GM19099 (cell line): ENCODE data around the gene ELK4.

Experiments
- POLR2A ChIP-seq: IDR thresholded peaks from 3 replicates; pipeline ENCODE4 v1.6.1; 2011; ENCODE audit warnings: low read depth; ENCODE audit not compliant: insufficient read length; ENCODE audit errors: extremely low read depth

Gene ELK4

DNA sequence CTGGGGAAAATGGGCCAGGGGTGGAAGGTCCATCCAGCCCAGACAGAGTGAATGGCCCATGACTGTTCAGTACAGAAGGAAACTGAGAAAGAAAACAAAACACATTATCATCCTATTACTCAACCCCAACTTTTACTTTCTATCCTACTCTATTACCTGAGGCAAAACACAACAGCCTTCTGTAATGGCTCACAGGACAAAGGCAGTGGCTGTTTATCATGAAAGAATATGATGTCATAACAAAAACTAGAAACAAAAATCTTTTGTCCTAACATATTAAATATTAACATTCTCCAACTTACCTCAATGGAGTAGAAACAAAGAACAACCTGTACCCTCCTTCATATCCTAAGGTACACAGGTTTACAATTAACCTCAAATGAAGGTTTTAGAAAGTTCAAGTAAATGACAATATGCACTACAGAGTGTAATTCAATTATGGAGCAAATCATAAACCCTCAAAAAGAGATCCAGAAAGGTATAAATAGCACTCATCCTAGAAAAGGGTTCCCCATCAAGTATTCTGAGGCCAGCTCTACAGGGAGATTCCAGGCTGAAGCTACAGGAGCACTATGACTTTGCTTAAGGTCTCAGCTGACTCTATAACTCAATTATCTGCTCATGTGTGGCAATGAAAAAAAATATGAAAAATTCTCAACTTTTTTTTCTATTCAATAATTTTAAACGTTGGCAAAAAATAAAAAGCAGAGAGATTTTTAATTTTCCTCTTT, 15.1 kb downstream of the ELK4 start:
- TF ChIP-seq POLR2A: no peak

DNA sequence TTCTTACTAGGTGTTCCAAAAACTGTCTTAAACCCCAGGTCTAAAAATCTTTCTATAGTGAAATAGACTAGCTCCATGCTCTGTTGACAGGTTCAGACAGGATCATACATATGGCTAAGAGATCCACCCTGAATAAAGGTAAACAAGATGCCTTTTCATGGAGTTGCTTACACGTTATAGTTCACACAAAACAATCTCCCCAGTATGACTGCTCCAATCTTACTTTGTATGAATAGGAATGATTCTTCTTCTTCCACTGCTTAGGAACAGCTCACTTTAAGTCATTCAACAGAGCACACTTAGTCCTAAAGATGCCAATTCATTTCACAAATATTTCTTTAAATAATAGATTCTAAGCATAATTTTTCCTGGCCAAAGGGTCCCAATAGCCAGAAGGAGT, 16.0 kb downstream of the ELK4 start:
- no peak for TF ChIP-seq POLR2A

GRCh38 chr1:205613854-205614412, 17.9 kb downstream of the ELK4 start:
- TF ChIP-seq POLR2A: no peak

- no peak for TF ChIP-seq POLR2A
Observed at GRCh38 chr1:205612556-205612955, 19.3 kb downstream of the ELK4 start.

- no peak for TF ChIP-seq POLR2A
Observed at GRCh38 chr1:205612104-205612503, 19.7 kb downstream of the ELK4 start.

- TF ChIP-seq POLR2A: no peak
Observed at GRCh38 chr1:205610901-205611466, 20.8 kb downstream of the ELK4 start.

DNA sequence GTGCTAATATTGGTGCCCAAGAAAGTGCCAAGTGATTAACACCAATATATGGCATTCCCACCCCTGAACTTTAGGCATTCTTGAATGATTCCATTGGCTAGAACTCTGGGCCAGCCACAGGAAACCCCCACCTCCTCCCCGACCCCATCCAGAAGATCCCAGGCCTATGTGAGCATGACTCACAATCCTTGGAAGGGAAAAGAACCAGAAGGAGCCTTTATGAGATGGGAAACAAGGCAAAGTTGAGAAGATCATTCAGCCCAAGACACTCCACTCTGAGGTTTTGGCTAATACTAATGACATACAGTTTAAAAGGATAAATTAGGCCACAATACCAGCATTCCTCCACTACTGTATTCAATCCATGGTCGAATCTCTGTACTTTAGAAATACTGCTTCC, 21.8 kb downstream of the ELK4 start:
- TF ChIP-seq POLR2A: no peak

DNA sequence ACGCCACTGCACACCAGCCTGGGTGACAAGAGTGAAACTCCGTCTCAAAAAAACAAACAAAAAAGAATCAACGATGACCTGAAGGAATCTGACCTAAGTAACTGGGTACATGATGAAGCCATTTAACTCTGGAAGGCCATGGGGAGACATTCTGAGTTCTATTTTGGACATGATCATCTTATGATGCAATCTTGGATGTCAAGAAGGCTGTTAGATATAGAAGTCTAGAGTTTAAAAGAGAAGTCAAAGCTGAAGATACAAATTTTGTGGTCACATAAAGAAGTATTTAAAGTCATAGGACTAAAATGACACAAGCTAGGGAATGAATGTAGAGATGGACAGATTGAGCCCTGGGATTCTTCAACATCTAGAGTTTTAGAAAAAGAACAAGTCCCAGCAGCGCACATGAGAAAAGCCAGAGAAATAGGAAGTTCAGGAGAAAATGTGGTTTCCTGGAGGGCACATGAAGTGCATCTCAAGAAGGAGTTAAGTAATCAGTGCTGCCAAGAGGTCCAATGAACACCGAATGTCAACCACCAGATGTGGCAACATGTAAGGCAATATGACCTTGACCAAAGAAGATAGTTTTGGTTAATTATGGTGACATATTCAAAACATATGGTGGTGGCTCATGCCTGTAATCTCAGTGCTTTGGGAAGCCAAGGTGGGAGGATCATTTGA, 26.8 kb downstream of the ELK4 start:
- no peak for TF ChIP-seq POLR2A

DNA sequence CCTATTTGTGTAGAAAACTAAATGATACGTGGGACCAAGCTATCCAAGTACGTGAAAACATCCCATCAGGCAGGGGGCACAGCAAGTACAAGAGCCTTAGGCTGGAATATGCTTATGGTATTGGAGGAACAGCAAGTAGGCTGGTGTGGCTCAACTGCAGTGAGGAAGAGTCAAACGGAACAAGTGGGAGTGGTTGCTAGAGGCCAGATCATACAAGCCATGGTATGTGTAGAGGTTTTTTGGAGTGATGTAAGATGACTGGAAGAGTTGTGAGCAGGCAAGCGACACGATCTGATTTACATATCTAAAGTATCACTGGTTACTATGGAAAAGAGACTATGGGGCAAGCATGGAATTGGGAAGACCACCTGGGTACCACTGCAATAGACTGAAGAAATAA, 27.8 kb downstream of the ELK4 start:
- TF ChIP-seq POLR2A: no peak

- no peak for TF ChIP-seq POLR2A
Observed at GRCh38 chr1:205601205-205601604, 30.6 kb downstream of the ELK4 start.

DNA sequence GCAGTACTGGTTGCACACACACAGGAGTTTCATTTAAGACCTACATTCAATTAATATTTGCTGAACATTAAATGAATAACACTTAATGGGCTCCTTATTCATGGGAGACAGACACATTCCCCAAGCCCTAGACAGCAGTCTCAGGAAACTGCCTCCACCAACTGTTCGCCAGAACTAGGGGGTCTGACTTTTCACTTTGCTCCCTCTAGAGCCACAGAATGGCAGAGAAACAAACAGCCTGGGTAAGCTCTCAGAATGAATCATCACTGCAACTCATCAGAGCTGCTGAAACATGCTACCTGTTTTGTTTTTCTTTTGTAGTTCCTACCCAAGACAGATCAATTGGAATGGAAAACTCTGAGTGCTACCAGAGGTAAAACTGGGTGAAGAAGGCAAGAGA, 31.7 kb downstream of the ELK4 start:
- TF ChIP-seq POLR2A: no peak

DNA sequence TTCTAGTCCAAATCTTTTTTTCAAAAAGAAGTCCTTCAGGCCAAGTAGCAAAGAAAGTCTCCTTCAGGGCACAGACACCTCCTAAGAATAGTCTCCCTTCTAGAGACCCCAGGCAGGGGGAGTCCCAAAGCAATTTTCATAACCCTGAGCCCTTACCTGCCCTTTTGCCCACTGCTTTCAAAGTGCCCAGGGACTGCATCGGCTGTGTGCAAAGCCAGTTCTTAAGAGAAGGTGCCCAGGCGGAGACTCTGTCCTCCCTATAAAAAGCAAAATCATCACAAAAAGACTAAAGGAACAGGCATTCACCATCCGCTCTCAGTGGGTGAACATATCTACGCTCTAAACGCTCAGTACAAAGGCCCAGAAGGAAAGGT, 32.2 kb downstream of the ELK4 start:
- TF ChIP-seq POLR2A: no peak

DNA sequence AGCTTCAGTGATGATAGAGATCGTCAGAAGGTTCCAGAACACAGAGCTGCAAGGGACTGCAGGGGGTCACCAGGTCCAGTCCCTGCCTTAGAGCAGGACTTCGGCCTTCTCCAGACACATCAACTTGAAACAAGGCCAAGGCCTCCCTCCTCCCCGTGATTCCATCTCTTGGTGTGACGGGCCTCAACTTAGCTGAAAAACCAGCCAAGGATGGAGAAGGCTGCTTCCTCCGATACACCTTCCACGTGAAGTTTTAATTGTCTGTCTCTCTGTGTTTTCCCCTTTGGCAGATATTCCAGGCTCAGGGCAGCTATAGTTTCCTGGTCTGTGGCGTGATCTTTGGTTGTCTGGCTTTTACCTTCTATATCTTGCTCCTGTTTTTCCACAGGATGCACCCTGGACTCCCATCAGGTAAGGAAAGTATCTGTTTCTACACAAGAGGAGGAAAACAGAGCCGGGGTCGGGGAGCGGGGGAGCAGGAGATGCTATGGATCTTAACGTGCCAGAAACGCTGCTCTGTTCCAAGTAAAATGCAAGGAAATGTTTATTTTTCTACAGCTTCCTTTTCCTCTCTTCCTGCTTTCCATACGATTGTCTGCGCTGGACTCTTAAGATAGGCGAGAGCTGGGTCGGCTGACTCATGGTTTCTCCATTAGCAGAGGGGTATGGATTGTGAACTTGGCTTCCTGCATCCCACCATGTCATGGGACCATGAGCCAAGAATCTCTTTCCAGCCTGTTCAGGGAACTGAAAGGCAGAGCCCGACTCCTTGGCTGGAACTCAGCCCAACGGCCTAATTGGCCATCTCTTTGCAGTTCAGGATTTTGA, 32.8 kb downstream of the ELK4 start:
- TF ChIP-seq POLR2A: no peak

DNA sequence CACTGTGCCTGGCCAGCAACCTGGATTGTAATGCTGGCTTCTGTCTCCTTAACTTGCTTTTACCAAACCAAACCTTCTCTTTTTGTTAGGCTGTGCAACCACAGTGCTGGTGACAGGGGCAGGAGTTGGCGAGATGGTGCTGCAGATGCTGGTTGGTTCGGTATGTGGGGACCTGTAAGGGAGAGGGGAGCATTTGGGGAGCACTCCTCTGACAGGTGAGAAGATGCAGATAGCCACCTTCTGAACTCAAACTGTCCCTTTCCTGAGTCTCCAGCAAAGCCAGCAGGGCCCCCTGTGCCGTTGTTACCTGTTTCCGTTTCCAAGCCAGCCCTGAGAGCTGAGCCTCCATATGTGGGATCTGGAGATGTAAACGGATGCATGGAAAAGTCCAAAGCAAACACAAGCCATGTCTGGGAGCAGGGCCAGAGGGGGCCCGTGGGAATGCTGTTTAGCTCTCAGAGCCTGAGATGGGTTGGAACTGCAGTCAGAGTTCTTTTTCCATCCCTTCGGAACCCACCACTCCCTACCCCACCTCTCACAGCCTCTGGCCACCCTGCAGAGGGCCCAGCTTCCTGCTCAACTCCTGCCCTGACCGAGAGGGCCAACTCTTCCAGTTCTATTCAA, 34.0 kb downstream of the ELK4 start:
- TF ChIP-seq POLR2A: no peak

DNA sequence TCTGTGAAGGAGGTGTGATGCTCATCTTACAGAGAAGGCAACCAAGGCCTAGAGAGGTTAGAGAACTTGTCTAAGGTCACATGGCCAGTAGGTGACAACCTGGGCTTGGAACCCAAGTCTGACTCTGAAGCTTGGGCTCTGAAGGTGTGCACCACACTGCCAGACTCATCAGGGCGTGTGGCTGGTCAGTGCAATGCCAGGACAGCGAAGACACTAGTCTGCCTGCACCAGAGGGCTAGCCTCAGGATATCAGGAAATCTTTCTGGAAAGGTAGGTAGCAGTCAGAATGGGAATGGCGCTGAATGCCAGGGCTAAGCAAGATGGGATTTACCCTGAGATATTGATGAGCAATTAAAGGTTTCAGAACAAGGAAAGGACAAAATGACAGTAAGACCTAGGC, 34.9 kb downstream of the ELK4 start:
- no peak for TF ChIP-seq POLR2A

DNA sequence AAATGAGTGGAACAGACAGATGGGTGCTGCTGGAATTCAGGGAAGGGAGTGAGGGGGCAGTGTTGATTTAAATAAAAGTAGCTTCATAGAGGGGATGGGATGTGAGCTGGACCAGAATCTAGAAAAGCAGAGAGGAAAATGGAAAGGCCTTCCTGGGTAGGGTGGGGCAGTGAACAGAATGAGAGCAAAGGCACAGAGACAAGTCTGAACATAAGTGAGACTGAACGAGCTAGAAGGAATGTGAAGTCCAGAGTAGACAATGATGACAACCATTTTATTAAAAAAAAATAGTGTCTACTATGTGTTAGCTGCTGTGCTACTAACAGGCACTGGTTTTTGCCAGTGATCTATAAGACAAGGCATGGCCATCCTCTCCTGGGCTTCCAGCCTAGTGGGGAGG, 36.0 kb downstream of the ELK4 start:
- no peak for TF ChIP-seq POLR2A

- no peak for TF ChIP-seq POLR2A
Observed at GRCh38 chr1:205595435-205595834, 36.4 kb downstream of the ELK4 start.
